GM21390 (cell line): ENCODE data around the gene MDFI.
"Not testable (repeated sequence)": the region's sequence is repeated elsewhere in the genome, so short reads cannot be mapped to it uniquely, and the experiment has no call there.

Experiments used
- ATAC-seq: cut with Tn5 transposase; IDR thresholded peaks from one replicate; pipeline ENCODE4 v1.9.1; 2021; ENCODE audit not compliant: unreplicated experiment

Gene MDFI

GRCh38 chr6:41602422-41602743 is 35.9 kb upstream of the MDFI start:
- ATAC-seq, result no peak

- peak; percentile 55 for ATAC-seq
Measured at GRCh38 chr6:41602864-41603608, 35.2 kb upstream of the MDFI start.

DNA sequence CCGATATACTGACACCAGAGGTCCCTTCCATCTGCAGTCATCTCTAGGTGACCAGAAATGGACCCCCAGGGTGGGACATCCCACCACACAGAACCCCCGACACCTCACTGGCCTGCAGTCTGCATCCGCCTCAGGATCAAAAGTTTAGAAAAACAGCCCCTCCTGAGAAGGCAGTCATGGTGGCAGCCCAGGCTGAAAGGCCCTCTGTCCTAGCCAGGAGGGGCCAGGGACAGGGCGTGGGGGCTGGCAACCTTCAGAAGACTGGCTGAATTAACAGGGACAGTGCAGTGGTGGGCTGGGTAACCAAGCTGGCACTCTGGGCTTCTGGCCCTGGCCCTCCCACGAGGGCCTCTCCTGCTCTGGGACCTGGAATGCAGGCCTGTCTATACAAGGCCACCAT is 34.3 kb upstream of the MDFI start:
- no peak for ATAC-seq

GRCh38 chr6:41605649-41606048 is 32.6 kb upstream of the MDFI start:
- no peak for ATAC-seq

GRCh38 chr6:41607036-41607435 is 31.2 kb upstream of the MDFI start:
- ATAC-seq, result no peak

DNA sequence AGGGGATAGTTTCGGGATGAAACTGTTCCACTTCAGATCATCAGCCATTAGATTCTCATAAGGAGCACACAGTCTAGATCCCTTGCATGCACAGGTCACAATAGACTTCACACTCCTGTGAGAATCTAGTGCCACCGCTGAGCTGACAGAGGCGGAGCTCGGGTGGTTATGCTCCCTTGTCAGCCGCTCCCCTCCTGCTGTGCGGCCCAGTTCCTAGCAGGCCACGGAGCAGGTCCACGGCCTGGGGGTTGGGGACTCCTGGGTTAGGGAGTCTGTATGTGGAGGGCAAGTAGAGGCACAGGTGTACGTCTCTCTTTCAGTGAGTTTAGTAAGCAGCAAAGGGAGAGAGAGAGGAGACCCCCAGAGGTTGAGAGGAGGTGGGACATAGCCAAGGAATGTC is 30.5 kb upstream of the MDFI start:
- no peak for ATAC-seq

DNA sequence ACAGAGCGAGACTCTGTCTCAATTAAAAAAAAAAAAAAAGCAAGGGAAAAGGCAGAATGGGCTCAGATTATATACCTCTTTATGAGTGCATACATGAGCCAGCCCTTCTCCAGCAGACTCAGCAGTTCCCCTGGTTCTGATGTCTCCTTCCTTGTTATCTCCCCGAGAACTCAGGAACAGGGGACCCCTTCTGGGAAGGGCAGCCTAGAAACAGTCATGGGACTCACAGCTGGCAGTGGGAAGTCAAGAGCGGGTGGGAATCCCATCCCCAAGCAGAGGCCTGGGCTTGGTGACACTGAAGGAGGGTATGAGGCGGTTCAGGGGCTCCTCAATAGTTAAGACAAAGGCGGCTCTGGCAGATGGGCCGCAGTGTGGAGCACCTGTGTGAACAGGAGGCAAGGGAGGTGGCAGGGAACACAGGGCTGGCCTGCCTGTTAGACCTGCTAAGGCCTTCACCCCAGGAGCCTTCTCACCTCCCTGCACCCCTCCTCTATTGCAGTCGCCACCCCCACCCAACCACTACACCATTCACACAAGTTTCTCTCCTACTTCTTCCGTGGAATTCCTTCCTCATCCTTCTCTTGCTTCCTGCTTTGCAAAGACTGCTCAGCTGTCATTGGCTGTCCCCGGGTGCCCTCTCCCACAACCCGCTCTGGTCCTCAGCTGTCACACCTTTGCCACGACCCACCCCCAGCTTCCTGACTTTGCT is 29.7 kb upstream of the MDFI start:
- ATAC-seq, result no peak

GRCh38 chr6:41614715-41615114 is 23.6 kb upstream of the MDFI start:
- no peak for ATAC-seq

DNA sequence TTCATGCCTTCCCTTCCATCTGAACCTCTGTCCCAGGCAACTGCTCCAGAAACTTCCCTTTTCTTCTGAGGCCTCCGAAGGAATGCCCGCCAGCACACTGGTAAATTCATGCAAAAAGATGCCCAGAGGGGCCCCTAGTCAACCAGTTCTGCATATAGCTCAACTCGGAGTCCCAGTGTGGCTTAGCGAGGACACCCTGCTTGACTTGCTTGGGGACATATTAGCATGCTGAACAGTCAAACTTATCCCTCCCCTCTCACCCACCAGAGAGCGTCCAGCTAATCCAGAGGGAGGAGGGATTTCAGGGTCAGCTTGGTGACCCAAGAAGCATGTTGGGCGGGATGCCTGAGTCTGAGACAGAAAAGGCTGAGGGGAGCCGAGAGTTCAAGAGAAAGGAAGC is 23.0 kb upstream of the MDFI start:
- ATAC-seq, result no peak

DNA sequence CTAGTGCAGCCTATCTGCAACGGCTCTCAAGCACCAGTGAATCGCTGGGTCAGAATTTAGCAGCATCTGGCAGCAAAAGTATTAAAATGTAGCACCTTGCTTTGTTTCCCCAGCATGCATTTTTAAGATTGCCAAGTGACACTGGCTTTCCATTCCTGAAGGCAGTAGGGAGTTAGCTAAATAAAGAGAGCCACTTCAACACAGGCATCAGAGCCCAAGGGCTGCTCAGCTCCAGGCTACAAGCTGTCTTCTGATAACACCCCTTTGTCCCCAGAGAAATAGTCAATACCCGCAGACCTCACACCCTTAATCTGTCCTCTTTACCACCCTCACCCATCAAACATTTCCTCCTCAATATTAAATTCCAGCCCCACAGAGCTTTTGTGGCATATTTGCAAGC is 19.7 kb upstream of the MDFI start:
- ATAC-seq, result no peak

GRCh38 chr6:41619193-41619592 is 19.1 kb upstream of the MDFI start:
- not testable (repeated sequence) for ATAC-seq

DNA sequence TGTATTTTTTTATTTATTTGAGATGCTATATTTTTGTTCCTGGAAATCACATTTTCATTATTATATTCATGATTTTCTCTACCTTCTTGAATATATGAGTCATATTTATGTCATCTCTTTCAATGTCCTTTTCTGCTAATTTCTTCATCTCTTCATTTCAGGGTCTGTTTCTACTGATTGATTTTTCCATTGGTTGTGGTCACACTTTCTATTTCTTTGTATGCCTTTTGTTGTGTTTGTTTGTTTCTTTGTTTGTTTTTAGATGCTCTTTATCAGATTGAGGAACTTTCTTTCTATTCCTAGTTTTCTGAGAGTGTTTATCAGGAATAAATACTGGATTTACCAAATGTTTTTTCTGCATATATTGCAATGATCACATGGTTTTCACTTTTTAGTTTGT is 16.9 kb upstream of the MDFI start:
- no peak for ATAC-seq

- ATAC-seq, result no peak
Measured at GRCh38 chr6:41621802-41622201, 16.5 kb upstream of the MDFI start.

DNA sequence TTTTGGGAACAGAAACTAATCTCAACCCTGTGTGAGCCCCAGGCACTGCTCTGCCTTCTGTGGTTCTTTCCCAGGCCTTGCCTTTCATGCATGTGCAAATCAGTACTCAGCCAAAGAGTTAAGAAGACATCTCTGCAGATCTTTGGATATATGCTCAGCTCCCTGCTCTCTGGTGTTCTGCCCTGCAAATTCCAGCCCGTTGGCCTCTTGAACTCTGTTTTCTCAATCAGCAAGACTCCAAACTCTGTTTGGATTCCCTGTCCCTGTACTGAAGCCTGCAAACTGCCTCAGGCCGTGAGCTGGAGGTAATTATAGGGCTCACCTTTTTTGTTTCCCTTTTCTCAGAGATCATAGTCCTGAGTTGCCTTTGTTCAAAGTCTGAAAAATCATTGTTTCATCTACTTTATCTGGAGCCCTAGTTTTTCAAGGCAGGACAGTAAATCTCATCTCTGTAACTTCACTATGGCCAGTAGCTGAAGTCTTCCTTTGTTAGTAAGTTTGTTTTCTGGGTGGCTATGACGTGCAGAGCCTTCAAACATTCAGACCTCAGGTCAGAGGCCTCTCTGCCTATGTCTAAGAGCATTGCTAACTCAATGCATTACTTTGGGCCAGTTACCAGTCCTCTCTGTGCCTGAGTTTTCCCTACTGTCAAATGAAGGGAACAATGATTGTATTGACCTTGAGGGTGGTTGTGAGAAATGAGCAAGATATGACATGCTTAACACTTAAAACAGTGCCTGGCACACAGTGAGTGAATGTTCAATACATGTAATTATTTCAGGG is 15.9 kb upstream of the MDFI start:
- ATAC-seq, result no peak

GRCh38 chr6:41623330-41623729 is 14.9 kb upstream of the MDFI start:
- no peak for ATAC-seq

GRCh38 chr6:41624621-41625380 is 13.5 kb upstream of the MDFI start:
- no peak for ATAC-seq

GRCh38 chr6:41625442-41625841 is 12.8 kb upstream of the MDFI start:
- ATAC-seq, result no peak

GRCh38 chr6:41626022-41626421 is 12.2 kb upstream of the MDFI start:
- no peak for ATAC-seq

GRCh38 chr6:41626917-41627316 is 11.4 kb upstream of the MDFI start:
- ATAC-seq, result no peak

- no peak for ATAC-seq
Measured at GRCh38 chr6:41629128-41629527, 9.1 kb upstream of the MDFI start.

DNA sequence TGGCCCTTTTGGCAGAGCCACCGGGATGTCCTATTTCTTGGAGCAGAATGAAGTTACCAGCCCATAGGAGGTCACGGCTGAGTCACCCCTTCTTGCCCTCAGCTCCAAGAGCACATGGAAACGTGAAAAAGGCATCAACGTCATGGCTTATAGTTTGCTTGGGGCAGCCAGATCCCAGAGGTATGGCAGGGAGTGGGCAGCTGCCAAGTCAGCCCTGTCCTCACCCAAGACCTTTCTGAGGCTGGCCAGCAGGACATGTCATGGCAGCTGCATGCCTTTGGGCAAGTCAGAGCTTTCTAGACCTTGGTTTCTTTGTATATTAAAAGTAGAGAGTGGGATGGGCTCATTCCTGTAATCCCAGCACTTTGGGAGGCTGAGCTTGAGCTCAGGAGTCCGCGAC is 8.2 kb upstream of the MDFI start:
- ATAC-seq, result no peak
